NCI-H2196 (cell line): ENCODE measurements around the gene KCNK10.
"Not testable (repeated sequence)": the region's sequence is repeated elsewhere in the genome, so short reads cannot be mapped to it uniquely, and the experiment has no call there.

Experiments used
- DNase-seq: peaks from one replicate; lab custom pipeline; 2025; ENCODE audit not compliant: unreplicated experiment; lab: John Stamatoyannopoulos, UW

Gene KCNK10

DNA sequence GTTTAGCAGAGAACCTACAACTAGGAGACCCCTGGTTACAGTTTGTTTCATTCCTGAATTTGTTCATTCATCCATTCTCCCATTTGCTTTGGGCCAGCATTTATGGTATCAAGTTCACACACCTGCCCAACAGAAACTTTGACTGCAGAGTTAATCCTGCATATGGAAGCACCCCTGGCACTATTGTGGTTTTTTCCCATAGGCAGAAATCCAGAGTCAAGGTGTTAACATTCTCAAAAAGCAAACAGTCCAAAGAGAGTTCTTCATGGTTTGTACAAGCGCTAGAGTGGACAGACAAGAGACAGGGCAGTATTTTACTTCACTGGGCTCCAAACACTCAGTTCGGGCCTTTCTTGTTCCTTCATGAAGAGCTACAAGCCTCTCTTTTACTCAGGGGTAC, 51.9 kb downstream of the KCNK10 start:
- DNase-seq, result no peak

DNA sequence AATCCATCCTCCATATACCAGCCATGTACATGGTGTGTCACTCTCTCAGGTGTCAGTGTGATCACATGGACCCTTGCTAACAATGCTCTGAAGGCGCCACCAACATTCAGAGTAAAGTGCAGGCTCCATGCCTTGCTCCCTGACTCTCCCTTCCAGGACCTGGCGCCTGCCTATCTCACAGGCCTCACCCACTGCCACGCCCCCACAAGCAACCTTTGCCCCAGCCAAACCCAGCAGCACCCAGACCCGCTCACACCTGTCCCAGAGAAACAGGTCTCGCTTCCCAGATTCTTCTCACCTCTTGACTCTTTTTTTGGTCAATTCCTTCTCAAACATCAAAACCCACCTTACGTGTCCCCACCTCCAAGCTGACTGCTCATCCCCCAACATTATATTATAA, 52.3 kb downstream of the KCNK10 start:
- no peak for DNase-seq

DNA sequence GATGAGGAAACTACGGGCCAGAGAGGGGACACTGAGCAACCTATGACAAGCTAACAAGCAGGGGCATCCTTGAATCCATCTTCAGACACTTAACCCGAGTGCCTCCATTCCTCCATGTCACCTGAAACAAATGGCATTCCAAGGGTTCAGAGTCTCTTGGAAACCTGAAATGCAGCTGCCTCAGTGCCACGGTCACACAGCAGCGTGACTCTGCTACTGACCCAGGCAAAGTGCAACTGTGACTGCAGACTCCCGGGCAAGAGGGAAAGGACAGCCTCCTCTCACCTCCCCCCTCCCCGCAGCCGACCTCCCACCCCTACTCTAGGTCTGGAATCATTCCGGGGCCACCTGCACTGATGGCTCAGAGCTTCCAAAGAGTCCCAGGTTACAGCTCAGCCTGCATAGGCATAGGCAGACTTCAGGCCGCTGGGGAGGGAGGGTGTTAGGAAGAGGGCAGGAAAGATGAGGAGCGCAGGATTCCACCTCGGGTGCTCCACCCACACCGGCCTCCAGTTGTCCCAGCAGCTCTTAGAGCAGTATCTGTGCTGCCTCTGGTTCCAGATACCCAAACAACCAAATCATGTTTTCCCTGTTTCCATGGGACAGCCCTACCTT, 53.2 kb downstream of the KCNK10 start:
- no peak for DNase-seq

DNA sequence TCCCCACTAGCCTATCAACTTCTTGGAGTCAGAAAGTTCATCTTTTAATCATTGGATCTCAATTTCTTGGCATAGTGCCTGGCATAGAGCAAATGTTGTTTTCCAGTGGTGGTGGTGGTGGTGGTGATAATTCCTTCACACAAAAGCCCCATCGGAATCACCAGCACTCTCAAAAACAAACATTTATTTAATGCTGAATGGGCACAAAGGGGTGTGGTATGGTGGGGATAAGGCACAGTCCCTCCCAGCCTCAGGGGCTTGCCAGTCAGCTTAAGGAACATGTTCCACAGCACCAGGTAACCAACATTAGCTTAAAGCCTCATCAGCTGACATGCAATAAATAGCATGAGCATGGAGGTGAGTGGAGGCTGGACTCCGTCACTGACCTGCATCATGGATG, 56.6 kb downstream of the KCNK10 start:
- no peak for DNase-seq

DNA sequence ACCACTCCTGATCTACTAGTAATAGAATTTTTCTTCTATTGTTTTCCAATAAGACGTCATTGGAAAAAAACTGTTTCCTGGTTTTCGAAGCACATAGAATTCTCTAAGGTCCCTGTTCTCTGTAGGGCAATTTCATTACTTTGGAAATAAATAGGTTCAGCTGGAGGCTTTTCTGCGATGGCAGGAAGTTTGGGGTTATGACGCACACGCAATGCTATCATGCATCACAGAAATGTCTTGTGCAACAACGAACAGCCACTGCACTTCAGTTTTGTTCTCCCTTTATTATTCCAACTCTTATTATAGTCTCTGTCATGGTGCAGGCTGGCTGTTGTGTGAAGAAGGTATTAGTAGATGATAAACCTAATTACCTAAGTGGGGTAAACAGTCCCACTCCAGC, 59.0 kb downstream of the KCNK10 start:
- DNase-seq, result no peak

DNA sequence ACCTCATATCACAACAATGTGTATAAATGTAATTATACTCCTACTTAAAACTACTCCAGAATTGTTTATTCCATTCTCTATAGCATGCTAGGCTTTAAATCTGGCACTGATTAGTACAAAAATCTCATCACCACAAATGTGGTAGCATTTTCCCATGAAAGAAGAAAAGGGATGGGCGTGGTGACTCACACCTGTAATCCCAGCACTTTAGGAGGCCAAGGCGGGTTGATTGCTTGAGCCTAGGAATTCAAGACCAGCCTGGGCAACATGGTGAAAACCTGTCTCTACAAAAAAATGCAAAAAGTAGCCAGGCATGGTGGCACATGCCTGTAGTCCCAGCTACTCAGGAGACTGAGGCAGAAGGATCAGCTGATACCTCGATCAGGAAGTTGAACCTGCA, 61.8 kb downstream of the KCNK10 start:
- not testable (repeated sequence) for DNase-seq

DNA sequence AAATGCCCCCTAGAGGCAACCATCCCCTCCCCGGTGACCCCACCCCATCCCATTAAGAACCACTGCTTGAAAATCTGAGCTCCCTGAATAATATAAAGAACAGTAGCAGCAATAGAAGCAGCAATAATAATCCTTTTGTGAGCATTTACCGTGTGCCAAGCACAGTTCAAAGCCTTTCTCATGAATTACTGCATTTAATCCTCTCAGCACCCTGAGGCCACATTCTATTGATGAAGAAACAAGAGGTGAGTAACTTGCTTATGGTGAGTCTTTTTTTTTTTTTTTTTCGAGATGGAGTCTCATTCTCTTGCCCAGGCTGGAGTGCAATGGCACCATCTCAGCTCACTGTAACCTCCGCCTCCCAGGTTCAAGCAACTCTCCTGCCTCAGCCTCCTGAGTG, 65.0 kb downstream of the KCNK10 start:
- no peak for DNase-seq

DNA sequence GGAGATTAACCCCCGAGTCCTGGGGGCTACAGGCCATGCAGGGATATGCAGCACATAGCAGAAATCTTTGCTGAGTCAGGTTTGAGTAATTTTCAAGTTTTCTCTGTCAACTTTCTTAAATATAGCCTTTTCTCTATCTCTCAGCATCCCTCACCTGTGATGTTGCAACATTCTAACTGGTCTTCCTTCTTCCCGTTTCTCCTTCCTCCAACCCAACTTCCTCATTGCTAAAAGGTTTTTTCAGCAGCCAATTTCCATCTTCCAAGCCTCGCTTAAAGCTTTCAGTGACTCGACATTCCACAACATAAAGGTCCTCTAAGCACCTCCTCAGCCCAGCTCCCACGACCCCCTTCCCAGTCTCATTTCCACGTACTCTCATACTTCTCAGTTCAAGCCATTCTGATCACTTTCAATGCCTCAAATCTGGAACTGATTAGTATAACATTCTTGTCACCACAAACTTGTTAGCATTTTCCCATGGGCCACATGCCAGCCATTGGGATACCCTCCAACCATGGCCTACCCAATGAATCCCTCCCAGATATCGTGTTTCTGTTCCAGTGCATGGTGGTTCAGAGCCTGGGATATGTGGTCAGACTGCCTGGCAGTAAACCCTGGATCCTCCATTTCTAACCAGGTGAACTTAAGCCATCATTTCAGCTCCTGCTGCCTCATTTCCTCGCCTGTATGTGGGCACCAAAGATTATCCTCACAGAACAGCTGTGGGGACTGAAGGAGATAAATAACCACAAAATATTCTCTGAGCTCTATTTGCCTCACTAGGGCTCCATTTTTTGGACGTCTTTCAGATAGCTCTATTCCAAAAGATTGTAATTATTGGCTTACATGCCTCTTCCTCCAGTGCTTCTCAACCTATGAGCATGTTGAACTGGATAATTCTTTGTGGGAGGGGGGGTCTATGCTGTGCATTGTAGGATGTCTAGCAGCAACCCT, 65.8 kb downstream of the KCNK10 start:
- no peak for DNase-seq

DNA sequence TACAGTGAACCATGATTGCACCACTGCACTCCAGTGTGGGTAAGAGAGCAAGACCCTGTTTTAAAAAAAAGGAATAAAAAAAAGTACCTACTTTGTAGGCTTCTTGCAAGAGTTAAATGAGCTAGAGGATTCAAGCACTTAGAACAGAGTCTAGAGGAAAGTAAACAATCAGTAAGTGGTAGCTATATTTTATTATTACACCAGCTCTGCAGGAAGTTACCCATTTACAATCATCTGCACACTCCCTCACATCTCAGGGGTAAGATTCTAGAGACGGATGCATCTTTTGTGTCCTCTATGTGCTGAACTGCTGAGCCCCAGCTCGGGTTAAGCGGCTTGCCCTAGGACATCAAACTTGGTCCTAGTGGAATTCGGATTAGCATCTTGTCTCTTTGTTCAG, 67.3 kb downstream of the KCNK10 start:
- no peak for DNase-seq

DNA sequence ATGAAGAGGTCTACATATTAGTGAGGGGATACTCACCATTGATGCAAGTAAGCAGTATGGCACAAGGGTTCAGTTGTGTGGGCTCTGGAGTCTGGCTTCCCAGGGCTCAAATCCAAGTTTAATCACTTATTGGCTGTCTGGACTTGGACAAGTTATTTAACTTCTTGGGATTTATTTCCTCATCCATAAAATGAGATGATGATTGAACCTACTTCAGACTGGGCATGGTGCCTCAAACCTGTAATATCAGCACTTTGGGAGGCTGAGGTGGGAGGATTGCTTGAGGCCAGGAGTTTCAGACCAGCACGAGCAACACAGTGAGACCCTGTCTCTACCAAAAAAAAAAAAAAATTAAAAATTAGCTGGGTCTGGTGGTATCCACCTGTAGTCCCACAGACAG, 67.9 kb downstream of the KCNK10 start:
- no peak for DNase-seq

DNA sequence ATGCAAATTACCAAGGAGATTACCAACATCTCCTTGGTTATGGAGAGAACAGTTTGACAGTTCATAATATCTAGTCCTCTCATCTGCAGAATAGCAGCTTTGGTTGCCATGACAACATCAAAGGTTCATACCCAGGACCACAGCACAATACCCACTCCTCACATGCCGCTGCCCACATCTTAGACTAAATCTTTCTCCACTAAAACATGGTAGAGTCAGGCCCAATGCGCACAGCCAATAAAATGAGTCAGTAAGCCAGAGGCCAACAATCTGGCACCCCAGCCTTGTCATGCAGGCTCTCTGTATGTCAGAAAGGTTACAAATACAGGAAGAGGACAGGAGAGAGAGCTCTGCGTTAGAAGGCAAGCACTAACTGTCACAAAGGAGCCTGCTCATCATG, 70.6 kb downstream of the KCNK10 start:
- DNase-seq, result no peak

DNA sequence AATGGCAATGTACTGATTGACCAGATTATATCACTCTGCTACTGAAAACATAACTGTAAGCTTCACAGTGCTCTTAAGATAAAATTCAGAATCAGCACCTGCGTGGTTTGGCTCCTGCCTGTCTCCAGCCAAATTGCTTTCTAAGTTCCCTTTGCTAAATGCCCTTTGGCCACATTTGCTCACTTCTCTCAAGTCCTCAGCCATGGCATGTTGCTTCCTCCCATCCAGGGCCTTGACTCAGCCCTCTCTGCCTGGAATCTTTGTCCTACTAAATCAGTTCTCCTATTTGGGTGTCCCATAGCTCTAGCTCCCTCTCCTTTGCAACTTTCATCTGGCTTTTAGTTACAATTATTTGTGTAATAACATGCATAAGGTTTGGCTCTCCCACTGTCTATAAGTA, 71.4 kb downstream of the KCNK10 start:
- DNase-seq, result no peak

DNA sequence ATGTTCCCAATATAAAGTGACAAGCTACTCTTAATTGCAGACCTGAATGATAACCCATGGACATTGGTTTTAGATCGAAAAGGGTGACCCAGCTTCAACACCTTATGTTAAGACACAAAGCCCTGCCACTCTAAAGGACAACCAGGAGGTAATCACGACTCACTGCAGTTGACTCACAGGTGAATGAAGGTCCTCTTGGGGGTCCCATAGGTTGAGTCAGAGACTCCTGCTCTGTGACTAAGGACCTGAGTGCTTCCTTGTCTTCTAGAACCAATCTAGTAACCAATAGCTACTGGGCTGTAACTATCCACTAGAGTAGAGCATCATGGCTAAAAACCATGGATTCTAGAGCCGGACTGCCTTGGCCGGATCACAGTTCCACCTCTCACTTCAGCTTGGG, 73.8 kb downstream of the KCNK10 start:
- no peak for DNase-seq

DNA sequence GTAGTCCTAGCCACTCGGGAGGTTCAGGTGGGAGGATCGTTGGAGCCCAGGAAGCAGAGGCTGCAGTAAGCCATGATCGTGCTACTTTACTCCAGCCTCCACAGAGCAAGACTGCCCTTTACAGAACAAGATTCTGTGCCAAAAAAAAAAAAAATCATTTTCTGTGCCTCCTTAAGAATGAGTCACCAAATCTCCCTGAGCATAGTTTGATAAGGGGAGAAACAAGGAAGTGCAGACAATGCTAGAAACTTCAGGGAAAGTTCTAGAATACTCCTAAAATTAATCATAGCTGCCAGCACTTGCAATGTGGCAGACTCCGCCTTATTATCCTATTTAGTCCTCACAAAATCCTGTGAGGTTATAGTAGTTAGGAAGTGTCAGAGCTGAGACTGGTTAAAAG, 74.5 kb downstream of the KCNK10 start:
- DNase-seq, result no peak

DNA sequence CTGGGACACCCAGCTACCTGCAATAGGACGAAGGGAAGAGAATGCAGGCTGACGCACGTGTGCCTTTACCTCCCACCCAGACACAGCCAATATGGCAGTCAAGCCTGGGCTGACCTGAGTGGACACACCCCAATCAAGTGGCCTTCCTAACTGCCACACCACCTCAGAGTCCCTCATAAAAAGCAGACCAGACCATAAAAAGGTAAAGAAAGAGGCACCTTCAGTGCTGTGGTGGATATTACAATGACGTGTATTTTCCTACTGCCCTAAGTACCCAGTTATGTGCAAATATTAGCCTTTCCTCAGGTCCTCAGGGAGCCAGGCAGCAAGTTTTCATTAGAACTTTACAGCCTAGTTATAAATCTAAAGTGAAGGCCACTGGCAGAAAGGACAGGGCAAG, 75.8 kb downstream of the KCNK10 start:
- DNase-seq, result no peak

DNA sequence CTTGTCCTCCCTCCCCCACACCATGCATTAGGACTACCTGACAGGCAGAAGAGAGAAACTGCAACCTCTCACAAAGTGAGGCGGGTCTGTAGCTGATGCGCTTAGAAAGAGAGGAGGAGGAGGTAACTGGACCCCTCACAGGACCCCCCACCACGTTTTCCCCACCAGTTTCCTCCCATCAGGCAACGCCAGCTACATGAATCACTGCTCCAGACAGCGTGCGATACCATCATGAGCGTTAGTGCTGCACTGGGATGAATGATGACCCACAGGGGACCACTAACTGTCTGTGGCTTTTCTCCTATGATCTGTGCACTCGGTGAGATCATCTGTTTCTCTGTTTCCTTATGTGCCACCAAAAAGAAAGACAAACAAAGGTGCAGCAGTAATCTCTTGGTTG, 77.7 kb downstream of the KCNK10 start:
- DNase-seq, result no peak

DNA sequence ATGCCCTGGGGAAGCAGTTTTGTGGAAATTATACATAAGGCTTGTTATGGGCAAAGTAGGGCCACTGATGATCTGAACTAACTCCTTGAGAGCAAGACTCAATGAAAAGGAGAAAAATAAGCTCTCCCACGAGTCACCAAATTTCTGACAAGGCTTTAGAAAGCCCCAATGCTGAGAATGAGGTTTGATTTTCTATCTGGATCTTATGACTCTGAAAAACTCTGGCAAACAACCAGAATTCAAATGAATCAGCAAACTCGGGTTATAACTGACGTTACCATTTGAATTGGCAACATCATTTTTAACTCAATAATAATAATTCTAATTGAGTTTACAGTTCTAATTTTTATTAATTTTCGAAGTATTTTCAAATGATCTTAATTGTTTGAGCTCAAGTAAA, 79.1 kb downstream of the KCNK10 start:
- no peak for DNase-seq

DNA sequence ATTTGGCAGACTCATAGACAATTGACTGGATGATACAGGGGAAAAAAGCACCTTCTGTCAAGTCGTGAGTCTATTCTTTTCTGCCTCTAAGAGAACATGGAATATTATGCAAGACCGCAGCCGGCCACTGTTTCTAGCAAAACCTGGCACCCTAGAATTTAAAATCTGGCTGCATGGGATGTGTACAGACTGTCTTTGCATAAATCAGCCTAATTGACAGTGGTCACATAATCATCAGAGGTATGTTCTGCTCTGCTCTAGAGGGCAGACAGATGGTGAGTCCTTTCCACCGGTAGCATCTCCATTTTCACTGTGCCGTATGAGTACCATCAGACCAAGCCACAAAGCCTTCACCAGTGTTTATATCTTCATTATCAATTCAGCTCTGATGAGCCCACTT, 80.6 kb downstream of the KCNK10 start:
- no peak for DNase-seq

DNA sequence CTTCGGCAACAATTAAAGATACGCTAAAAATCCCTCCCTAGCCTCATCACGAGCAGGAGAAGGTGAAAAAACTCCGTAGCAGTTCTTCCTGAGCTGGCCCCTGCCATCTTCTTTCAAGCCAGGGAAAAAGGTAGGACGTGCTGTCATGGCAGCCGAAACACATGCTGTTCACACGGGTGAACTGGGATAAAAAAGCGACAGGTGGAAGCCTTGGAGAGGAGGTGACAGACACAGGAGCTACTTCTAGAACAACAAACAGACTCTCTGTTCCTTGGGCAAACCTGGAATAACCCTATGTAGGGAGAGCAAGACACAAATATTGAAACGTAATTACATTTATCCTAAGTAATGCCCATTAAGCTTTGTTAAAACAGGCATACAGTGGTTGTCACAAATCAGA, 81.3 kb downstream of the KCNK10 start:
- DNase-seq, result no peak

DNA sequence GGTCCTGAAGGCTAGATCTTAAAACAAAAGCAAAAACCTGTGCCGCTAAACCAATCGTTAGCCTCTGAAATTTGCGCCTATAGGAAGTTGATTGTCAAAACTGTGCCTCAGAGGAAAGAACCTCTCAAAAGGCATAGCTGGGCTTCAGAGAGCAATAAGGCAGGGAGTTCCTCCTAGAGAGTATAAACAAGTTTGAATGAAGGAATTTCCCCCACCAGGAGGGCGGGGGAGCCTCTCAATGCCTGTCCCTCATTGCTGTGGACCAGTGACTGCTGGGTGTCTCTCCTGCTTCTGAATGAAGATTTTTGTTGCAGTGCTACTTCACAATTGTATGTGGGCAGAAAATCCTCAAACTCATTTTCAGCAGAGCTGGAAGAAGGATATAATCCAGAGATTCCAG, 88.6 kb downstream of the KCNK10 start:
- DNase-seq, result no peak

DNA sequence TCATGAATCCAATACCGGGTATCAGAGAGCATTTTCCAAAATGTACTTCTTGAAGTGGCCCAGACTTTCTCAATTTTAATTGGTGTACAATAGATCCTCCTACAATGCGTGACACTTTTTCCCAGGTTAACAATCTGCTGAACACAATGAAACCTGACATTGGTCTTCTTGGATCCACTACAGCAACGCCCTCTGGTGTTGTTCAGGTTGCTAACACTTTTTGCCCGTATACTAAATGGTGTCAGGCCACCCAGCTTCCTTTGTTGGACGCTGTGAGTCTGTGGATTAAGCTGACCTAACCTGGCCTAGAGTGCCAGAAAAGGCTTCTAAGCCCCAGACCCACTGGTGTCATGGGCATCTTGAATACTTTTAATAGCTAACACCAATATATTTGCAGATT, 89.2 kb downstream of the KCNK10 start:
- DNase-seq, result no peak

DNA sequence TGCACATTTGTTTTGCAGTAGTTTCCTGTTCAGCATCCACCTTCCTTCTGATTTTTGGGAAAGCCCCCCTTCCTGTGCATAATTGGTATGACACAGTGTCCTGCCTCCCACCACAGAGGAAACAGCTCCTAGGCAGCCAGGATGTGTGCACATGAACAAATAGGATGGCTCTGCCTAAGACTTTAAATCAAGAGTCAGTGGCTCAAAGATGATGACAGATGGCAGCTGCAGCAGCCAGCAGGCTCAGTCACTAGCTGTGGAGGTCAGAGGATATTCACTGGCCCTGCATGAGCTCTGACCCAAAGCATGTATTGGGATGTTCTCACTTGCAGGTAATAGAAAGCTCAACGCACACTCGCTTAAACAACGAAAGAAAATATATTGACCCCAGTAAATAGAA, 90.3 kb downstream of the KCNK10 start:
- no peak for DNase-seq

DNA sequence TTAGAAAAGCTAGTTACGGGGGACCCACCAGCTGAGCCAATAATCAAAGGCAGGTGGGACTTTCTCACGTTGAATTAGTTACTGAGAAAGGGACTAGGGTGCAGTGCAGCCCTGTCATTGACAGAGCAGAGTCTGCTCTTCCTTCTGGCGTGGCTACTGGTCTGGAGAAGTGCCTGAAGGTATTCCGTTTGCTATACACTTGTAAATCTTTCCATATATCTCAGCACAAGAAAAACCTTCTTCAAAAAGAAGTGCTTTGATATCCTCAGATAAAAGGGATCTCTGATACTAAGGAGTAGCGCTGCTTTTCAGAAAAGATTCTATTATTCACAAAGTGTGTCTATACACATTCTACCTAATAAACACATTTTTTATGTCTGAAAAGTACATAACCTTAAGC, 91.5 kb downstream of the KCNK10 start:
- no peak for DNase-seq
